Cortex of kidney (tissue), 1 donor: ENCODE results near the gene FAXC.
"Not testable (repeated sequence)": the region's sequence is repeated elsewhere in the genome, so short reads cannot be mapped to it uniquely, and the experiment has no call there.

ENCODE experiments used
- DNase-seq: peaks from one replicate; lab custom pipeline; 2025; lab: John Stamatoyannopoulos, UW

FAXC gene

DNA sequence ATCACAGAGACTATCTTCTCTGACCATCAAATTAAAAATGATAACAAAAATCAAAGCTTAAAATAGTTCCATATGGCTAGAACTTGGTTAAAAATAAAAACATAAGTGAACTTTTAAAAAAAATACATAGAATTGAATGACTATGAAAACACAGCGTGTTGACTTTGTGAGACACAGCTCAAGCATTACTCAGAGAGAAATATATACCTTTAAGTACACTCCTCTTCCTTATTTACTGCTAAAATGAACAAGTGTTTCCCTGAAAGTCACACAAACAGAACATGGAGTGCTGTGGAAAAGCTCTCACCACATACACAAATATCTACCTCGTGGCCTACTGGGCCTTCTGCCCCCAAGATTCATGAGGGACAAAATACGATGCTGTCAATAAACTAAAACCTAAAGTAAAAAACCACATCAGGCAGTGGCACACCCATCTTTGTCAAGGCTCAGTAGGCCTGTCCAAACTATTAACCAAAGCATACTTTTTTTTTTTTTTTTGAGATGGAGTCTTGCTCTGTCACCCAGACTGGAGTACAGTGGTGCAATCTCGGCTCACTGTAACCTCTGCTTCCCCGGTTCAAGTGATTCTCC, 7.5 kb downstream of the FAXC start:
- DNase-seq = no peak

- no peak for DNase-seq
Observed at GRCh38 chr6:99338188-99338587, 11.3 kb downstream of the FAXC start.

DNA sequence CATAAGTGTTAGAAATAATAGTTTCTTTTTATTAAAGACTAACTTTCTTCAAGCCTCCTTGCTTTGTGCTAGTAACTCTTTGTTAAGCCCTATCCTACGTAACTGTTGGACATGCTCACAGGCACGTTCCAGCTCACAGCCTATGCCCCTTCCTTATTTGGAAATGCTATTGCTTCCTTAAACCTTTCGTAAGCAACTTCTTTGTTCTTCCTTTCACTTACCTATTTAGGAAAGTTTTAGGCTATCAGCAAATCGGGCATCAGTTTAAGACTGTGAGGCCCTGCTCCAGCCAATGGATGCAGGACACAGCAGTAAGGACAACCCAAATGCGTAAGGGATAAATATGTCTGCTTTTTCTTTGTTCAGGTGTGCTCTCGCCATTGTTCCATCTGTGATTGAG, 14.2 kb downstream of the FAXC start:
- DNase-seq = not testable (repeated sequence)

GRCh38 chr6:99334526-99335127, 14.8 kb downstream of the FAXC start:
- no peak for DNase-seq

GRCh38 chr6:99333068-99333467, 16.4 kb downstream of the FAXC start:
- no peak for DNase-seq

- DNase-seq = no peak
Observed at GRCh38 chr6:99331531-99331930, 17.9 kb downstream of the FAXC start.

- no peak for DNase-seq
Observed at GRCh38 chr6:99330159-99330558, 19.3 kb downstream of the FAXC start.

- DNase-seq = no peak
Observed at GRCh38 chr6:99324996-99325395, 24.5 kb downstream of the FAXC start.

- no peak for DNase-seq
Observed at GRCh38 chr6:99318566-99318965, 30.9 kb downstream of the FAXC start.

DNA sequence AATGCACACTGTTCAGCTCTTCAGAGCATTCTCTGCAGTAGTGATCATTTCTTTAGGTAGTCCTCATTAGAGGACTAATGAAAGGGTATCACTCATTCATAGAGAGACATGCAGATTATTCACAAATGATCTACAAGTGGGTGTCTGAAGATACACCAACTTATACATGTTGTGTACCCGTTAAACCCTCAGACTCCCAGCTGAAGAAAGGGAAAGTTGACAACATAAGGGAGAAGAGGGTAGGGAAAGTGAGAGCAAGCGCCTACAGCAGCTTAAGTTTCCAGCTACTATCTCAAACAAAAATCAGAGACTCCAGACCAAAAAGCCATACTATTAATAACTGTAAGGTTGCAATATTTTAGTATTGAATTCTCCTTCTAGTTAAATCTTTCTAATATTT, 37.1 kb downstream of the FAXC start:
- no peak for DNase-seq

GRCh38 chr6:99310553-99310952, 38.9 kb downstream of the FAXC start:
- DNase-seq = no peak

- no peak for DNase-seq
Observed at GRCh38 chr6:99309557-99309956, 39.9 kb downstream of the FAXC start.

DNA sequence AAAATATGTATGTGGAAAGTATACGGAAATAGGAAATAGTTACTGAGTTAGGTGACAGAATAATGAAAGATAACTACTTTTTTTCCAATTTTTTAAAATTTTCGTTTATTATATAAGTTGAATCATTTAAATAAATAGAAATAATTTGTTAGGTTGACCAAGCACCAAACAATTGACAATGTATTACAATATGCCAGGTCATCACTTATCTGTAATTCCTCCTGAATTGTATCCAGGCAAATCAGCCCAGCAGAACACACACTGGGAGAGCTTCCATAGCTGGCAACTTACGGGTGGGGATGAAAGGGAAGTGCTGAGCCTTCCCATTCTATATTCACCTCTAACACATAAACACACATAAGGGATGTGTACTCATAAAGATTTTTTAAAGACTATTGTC, 40.7 kb downstream of the FAXC start:
- DNase-seq = no peak

GRCh38 chr6:99307295-99307907, 42.1 kb downstream of the FAXC start:
- no peak for DNase-seq

DNA sequence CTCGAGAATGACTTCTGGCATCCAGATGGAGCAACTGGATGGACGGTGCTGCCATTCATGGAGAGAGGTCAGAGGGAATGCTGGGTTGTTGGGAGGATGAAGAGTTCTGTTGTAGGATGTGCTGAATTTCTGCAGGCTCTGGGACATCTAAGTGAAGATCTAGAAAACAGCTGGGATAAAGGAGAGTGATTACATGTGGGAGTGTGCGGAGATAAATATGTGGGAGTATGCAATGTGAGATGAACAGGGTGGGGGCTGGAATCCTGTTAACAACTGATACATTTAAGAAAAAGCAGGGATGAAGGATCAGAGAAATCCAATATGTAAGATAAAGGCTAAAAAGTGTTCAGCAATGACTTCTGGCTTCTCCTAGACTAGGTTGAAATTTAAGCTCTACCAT, 43.1 kb downstream of the FAXC start:
- no peak for DNase-seq

DNA sequence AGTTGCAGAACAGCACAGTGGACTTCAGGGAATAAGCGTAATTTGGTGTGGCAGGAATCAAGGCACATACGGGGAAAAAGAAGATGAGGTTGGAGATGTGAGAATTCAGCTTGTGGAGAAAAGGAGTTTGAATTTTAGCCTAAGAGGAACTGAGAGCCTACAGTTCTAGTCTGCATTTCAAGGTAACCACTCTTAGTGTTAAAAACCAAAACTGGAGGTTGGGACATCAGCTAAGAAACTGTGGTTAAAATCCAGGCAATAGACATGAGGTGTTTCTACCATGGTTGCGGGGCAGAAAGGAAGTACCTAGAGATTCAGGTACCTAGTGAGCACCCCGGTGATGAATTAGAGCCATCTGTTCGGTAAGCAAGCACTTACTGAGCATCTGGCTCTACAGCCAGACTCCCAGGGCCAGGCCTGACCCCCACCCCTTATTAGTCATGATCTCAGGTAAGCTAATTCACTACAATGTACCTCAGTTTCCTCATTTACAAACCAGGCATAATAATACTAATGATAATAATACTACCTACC, 44.4 kb downstream of the FAXC start:
- no peak for DNase-seq

GRCh38 chr6:99297415-99297814, 52.1 kb downstream of the FAXC start:
- DNase-seq = no peak

GRCh38 chr6:99297006-99297405, 52.5 kb downstream of the FAXC start:
- no peak for DNase-seq

GRCh38 chr6:99296261-99296660, 53.2 kb downstream of the FAXC start:
- no peak for DNase-seq

- no peak for DNase-seq
Observed at GRCh38 chr6:99295276-99295675, 54.2 kb downstream of the FAXC start.

GRCh38 chr6:99294786-99295185, 54.7 kb downstream of the FAXC start:
- DNase-seq = no peak

GRCh38 chr6:99289701-99290100, 59.8 kb downstream of the FAXC start:
- no peak for DNase-seq

GRCh38 chr6:99288668-99289067, 60.8 kb downstream of the FAXC start:
- DNase-seq = no peak

- no peak for DNase-seq
Observed at GRCh38 chr6:99287523-99287922, 62.0 kb downstream of the FAXC start.
